ENCODE data around the gene MAGEF1. TPM values are rescaled to one million over a fixed set of nuclear protein-coding genes. Genes with fewer than 3 reads are reported as not detected.

MAGEF1 gene
- total and polyA plus RNA-seq, 9 of the 15 experiments (the other 6 are each of a cell fraction or from before 2014, with no cell fraction given) = 1.5 to 39.1 (median 19.8) TPM

GRCh38 chr3:184713040-184713355 lies 1.1 kb upstream of the MAGEF1 start:
- DNase-seq (ENCODE audit: extremely low read depth in 1 of 4, low spot score in 3 of 4) = no peak
- Histone ChIP-seq H3K9ac (ENCODE audit: insufficient read depth in 1 of 2, low read depth in 2 of 2, low read length in 2 of 2) (no peak overlapping the region), H3K27ac (ENCODE audit: extremely low read depth, low read depth, low read length) (no peak overlapping the region), H2AFZ (ENCODE audit: low read depth, low read length) (no peak overlapping the region; the same call in 1 of the 2 replicates), H3K4me3 (no peak overlapping the region), H3K27me3 (ENCODE audit: control insufficient read depth in 2 of 2, insufficient read depth in 2 of 2, low read length in 2 of 2) (no peaks in the 10 kb centered on the region), H3K79me2 (ENCODE audit: control insufficient read depth, insufficient read depth, low read length) (peaks cover 16% of the 10 kb centered on the region), H3K4me2 (ENCODE audit: insufficient read depth, low read length) (peak overlapping the region; percentile 87; the same call in 1 of the 2 replicates), H3K9me3 (replicated peaks; ENCODE audit: control insufficient read depth, insufficient read depth, low read depth, low read length) (no peaks in the 10 kb centered on the region), H4K20me1 (replicated peaks; ENCODE audit: control insufficient read depth, insufficient read depth, low read length) (no peaks in the 10 kb centered on the region; the same call in 1 of the 2 replicates), H3K4me1 (replicated peaks in 1 of 2; ENCODE audit: control insufficient read depth in 2 of 2, insufficient read depth in 2 of 2, low read length in 2 of 2) (peaks cover 9 to 22% of the 10 kb centered on the region in 2 experiments), H3K9me1 (ENCODE audit: control insufficient read depth, insufficient read depth, low read length) (no peaks in the 10 kb centered on the region), H3K36me3 (ENCODE audit: control insufficient read depth, insufficient read depth, low read length) (peaks cover 9% of the 10 kb centered on the region; the same call in 2 of the 3 replicates)
- ChIA-PET CTCF (ENCODE audit: low intra/inter-chr PET ratio) (no interaction called here), POLR2A (interaction anchor here (1.0 to 1.4 kb wide), 2 partner anchors 20 to 22 kb away, joined by 3 to 4 read pairs; no protein-coding TSS in a partner anchor)
- in situ Hi-C loops (cut with MboI) (no loop called here), intact Hi-C loops (cut with micrococcal nuclease) (loop anchor here (10.0 kb wide), 1 partner anchor 328 kb away; the partner anchor contains the start of gene CHRD)
- TF ChIP-seq TRIM28 (IDR thresholded peaks at IDR 0.05) (no peak), U2AF1 (optimal IDR thresholded peaks at IDR 0.05; ENCODE audit: low read depth, low read length) (peak; percentile 61), CTCFL (IDR thresholded peaks at IDR 0.05; ENCODE audit: borderline replicate concordance, insufficient read depth, low read depth, low read length, poor library complexity, severe bottlenecking) (no peak), ZNF512 (tag; IDR thresholded peaks at IDR 0.05) (peak; percentile 5; the same call in 1 of the 2 replicates)
- ATAC-seq = no peak
- no TSS peak for BruUV-seq (replicated peaks)
- WGBS (ENCODE audit: insufficient coverage, low coverage, missing lambda C conversion rate) = 38% methylated on average over 2 of the region's 2 CpGs
- no peak for FAIRE-seq
